Activated CD4-positive, alpha-beta T cell treated with anti-CD3 and anti-CD28 coated beads for 36 hours (primary cell): ENCODE measurements around the gene GRK1. TPM values are rescaled to one million over a fixed set of nuclear protein-coding genes. Genes with fewer than 3 reads are reported as not detected.
"Not testable (repeated sequence)": the region's sequence is repeated elsewhere in the genome, so short reads cannot be mapped to it uniquely, and the experiment has no call there.

Experiments
- ATAC-seq: fragments of 200-7000 bp; cut with Tn5 transposase; one replicate; pipeline ENCODE4 v1.10.0; 2021; ENCODE audit warnings: mild to moderate bottlenecking, moderate library complexity
- CTCF ChIA-PET: fragments of 350-600 bp; sonication (Branson Sonifier 250); formaldehyde crosslinking; loops from one replicate; lab custom pipeline; 2021; ENCODE audit warnings: antibody characterized with exemption; lab: Charles Lee
- POLR2A ChIA-PET: fragments of 350-600 bp; sonication (Branson Sonifier 250); formaldehyde crosslinking; loops from one replicate; lab custom pipeline; 2021; ENCODE audit warnings: antibody characterized with exemption, inconsistent platforms; lab: Charles Lee
- DNase-seq: peaks from one replicate; pipeline ENCODE4 v3.0.0-alpha.2; 2020
- H3K27ac Mint-ChIP-seq: one replicate; pipeline ENCODE4 v1.8.0; 2021; ENCODE audit warnings: mixed read lengths
- H3K27me3 Mint-ChIP-seq: one replicate; pipeline ENCODE4 v1.8.0; 2021; ENCODE audit warnings: mixed read lengths
- H3K36me3 Mint-ChIP-seq: one replicate; pipeline ENCODE4 v1.8.0; 2021; ENCODE audit warnings: low read depth, mixed read lengths
- H3K4me1 Mint-ChIP-seq: one replicate; pipeline ENCODE4 v1.8.0; 2021; ENCODE audit warnings: mixed read lengths
- H3K4me3 Mint-ChIP-seq: one replicate; pipeline ENCODE4 v1.8.0; 2021; ENCODE audit warnings: mild to moderate bottlenecking, moderate library complexity, mixed read lengths
- H3K9me3 Mint-ChIP-seq: one replicate; pipeline ENCODE4 v1.8.0; 2021; ENCODE audit warnings: low read depth, mixed read lengths
- intact Hi-C, 2 experiments: fragments of 100-400 bp; cut with DNase I in 1 of 2; cut with micrococcal nuclease in 1 of 2; formaldehyde crosslinking; loops; one replicate each; pipeline versions ENCODE4 v1.14.2 to v1.15.1; 2022 to 2024; cut with DNase I, micrococcal nuclease
- total RNA-seq, 2 experiments: library from RNA; stranded (reverse); gene quantifications; one replicate each; pipeline ENCODE4 v1.2.3, GENCODE V29; 2021

Gene GRK1
- total RNA-seq, 2 experiments from 2014 or later = 0.16 to 0.21 TPM

DNA sequence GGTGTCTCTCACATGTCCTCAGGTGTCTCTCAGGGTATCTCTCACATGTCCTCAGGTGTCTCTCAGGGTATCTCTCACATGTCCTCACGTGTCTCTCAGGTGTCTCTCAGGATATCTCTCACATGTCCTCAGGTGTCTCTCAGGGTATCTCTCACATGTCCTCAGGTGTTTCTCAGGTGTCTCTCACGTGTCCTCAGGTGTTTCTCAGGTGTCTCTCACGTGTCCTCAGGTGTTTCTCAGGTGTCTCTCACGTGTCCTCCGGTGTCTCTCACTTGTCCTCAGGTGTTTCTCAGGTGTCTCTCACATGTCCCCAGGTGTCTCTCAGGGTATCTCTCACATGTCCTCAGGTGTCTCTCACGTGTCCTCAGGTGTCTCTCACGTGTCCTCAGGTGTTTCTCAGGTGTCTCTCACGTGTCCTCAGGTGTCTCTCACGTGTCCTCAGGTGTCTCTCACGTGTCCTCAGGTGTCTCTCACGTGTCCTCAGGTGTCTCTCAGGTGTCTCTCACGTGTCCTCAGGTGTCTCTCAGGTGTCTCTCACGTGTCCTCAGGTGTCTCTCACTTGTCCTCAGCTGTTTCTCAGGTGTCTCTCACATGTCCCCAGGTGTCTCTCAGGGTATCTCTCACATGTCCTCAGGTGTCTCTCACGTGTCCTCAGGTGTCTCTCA, 42.2 kb upstream of the GRK1 start:
- intact Hi-C loops = not testable (repeated sequence)

GRCh38 chr13:113625965-113626721, 40.9 kb upstream of the GRK1 start:
- intact Hi-C loops = no loop called here
- ChIA-PET CTCF (no interaction called here), POLR2A (no interaction called here)
- no peak for DNase-seq
- no peak overlapping the region for H3K4me3 Mint-ChIP-seq
- no peaks in the 10 kb centered on the region for H3K9me3 Mint-ChIP-seq
- no peak overlapping the region for H3K27ac Mint-ChIP-seq
- no peaks in the 10 kb centered on the region for H3K27me3 Mint-ChIP-seq
- peaks cover 2% of the 10 kb centered on the region for H3K4me1 Mint-ChIP-seq
- peaks cover 45% of the 10 kb centered on the region for H3K36me3 Mint-ChIP-seq
- no peak for ATAC-seq

More for the DNA sequence above, 42.2 kb upstream of the GRK1 start:
- POLR2A ChIA-PET, H3K4me3 Mint-ChIP-seq, H3K4me1 Mint-ChIP-seq, H3K27me3 Mint-ChIP-seq, DNase-seq, ATAC-seq, H3K9me3 Mint-ChIP-seq, H3K27ac Mint-ChIP-seq, CTCF ChIA-PET: not testable (repeated sequence)
- peaks cover 40% of the 10 kb centered on the region for H3K36me3 Mint-ChIP-seq

- CTCF ChIA-PET = interaction anchor here (0.6 kb wide), 1 partner anchor 157 kb away, joined by 4 read pairs; no protein-coding TSS in a partner anchor
- peaks cover 53% of the 10 kb centered on the region for H3K36me3 Mint-ChIP-seq
- H3K4me1 Mint-ChIP-seq = peaks cover 2% of the 10 kb centered on the region
- POLR2A ChIA-PET = no interaction called here
- intact Hi-C loops = no loop called here
- DNase-seq = no peak
- ATAC-seq = no peak
- H3K4me3 Mint-ChIP-seq = no peak overlapping the region
- no peak overlapping the region for H3K27ac Mint-ChIP-seq
- no peaks in the 10 kb centered on the region for H3K27me3 Mint-ChIP-seq
- H3K9me3 Mint-ChIP-seq = no peaks in the 10 kb centered on the region
Measured at GRCh38 chr13:113627136-113627535, 39.9 kb upstream of the GRK1 start.

DNA sequence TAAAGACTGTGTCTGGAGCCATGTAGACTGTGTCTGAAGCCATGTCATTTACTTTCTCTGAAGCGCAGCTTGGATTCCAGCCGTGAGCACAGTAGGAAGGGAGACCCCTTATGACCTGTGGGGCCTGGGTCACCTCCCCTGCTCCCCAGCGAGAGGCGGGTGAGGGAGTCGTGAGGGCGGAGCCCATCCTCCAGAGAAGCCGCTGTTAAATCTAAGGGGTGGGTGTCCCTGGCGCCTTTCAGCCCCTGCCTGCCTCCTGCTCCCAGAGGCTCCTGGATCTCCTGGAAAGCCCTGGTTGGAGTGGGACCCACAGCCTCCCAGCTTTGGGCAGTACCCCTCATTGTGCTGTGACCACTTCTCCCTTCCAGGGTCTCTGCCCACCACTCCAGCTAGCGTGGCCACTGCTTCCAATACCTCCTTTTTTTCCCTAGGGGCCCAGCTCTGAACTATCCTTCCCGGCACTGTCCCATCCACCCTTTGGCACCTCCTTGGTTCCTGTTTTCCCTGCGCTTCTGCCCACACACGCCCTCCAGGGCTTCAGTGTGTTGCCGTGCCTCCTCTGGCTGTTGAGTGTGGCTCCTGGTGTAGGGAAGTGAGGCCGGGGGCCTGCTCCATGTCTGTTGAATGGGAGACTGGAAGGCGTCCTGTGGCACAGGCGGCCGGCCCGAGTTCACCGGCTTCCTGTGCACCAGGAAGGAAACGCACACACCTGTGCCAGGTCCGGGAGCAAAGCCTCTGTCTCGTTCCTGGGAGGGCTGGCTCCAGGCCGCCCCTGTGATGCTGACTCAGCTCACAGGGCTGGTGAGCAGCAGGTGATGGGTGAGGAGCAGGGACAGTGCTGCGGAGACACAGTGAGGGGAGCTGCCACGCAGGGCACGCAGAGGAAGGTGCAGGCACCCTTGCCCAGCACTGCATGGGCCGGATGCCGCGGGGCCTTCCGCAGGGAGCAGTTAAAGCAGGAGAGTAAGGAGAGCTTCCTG, 38.4 kb upstream of the GRK1 start:
- no peak overlapping the region for H3K27ac Mint-ChIP-seq
- H3K4me1 Mint-ChIP-seq = peaks cover 12% of the 10 kb centered on the region
- CTCF ChIA-PET = no interaction called here
- H3K36me3 Mint-ChIP-seq = peaks cover 62% of the 10 kb centered on the region
- no peak overlapping the region for H3K4me3 Mint-ChIP-seq
- no peaks in the 10 kb centered on the region for H3K27me3 Mint-ChIP-seq
- no peaks in the 10 kb centered on the region for H3K9me3 Mint-ChIP-seq
- ATAC-seq (no peak), DNase-seq (no peak)
- POLR2A ChIA-PET = no interaction called here
- intact Hi-C loops = no loop called here

DNA sequence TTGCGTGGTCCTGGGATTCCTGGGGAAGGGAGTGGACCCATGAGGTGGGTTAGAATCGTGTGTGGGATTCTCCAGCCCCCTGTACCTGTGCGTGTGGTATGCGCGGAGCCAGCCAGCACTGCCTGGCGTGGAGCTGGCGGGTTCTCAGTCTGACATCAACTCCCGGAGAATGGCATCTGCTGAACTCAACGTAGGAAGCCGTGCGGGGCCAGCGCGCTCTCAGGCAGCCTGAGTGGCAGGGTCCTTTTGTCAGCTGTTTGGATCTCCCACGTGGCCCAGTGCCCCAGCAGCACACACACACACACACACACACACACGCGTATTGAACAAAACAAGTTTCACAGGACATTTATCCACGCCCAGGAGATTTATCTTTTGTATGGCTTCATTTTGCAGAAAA, 37.2 kb upstream of the GRK1 start:
- Mint-ChIP-seq H3K36me3 (peaks cover 67% of the 10 kb centered on the region), H3K4me1 (peaks cover 25% of the 10 kb centered on the region)
- no peak for DNase-seq

GRCh38 chr13:113630296-113630695, 36.7 kb upstream of the GRK1 start:
- Mint-ChIP-seq H3K27ac (no peak overlapping the region), H3K9me3 (no peaks in the 10 kb centered on the region), H3K36me3 (peaks cover 66% of the 10 kb centered on the region), H3K4me3 (no peak overlapping the region), H3K27me3 (no peaks in the 10 kb centered on the region), H3K4me1 (peaks cover 26% of the 10 kb centered on the region)
- POLR2A ChIA-PET = no interaction called here
- CTCF ChIA-PET = no interaction called here
- no peak for DNase-seq
- ATAC-seq = no peak
- intact Hi-C loops = no loop called here

More for the DNA sequence above, 37.2 kb upstream of the GRK1 start:
- CTCF ChIA-PET = no interaction called here
- POLR2A ChIA-PET = no interaction called here
- H3K4me3 Mint-ChIP-seq = no peak overlapping the region
- ATAC-seq = no peak
- no peak overlapping the region for H3K27ac Mint-ChIP-seq
- intact Hi-C loops = no loop called here
- no peaks in the 10 kb centered on the region for H3K9me3 Mint-ChIP-seq
- no peaks in the 10 kb centered on the region for H3K27me3 Mint-ChIP-seq

- ATAC-seq (no peak), DNase-seq (no peak)
- ChIA-PET CTCF (no interaction called here), POLR2A (no interaction called here)
- intact Hi-C loops = no loop called here
- no peaks in the 10 kb centered on the region for H3K27me3 Mint-ChIP-seq
- H3K4me1 Mint-ChIP-seq = peaks cover 26% of the 10 kb centered on the region
- no peak overlapping the region for H3K4me3 Mint-ChIP-seq
- H3K9me3 Mint-ChIP-seq = no peaks in the 10 kb centered on the region
- no peak overlapping the region for H3K27ac Mint-ChIP-seq
- H3K36me3 Mint-ChIP-seq = peaks cover 68% of the 10 kb centered on the region
Measured at GRCh38 chr13:113630804-113631203, 36.2 kb upstream of the GRK1 start.

GRCh38 chr13:113631341-113632095, 35.5 kb upstream of the GRK1 start:
- H3K36me3 Mint-ChIP-seq = peaks cover 70% of the 10 kb centered on the region

GRCh38 chr13:113632706-113633484, 34.1 kb upstream of the GRK1 start:
- ChIA-PET POLR2A (no interaction called here), CTCF (no interaction called here)
- no peak overlapping the region for H3K4me3 Mint-ChIP-seq
- no peak overlapping the region for H3K27ac Mint-ChIP-seq
- no peaks in the 10 kb centered on the region for H3K9me3 Mint-ChIP-seq
- H3K27me3 Mint-ChIP-seq = no peaks in the 10 kb centered on the region
- no peak for ATAC-seq
- H3K4me1 Mint-ChIP-seq = peaks cover 26% of the 10 kb centered on the region
- intact Hi-C loops = no loop called here
- DNase-seq = no peak
- peaks cover 77% of the 10 kb centered on the region for H3K36me3 Mint-ChIP-seq

More at GRCh38 chr13:113631341-113632095, 35.5 kb upstream of the GRK1 start:
- H3K27me3 Mint-ChIP-seq = no peaks in the 10 kb centered on the region
- DNase-seq (no peak), ATAC-seq (no peak)
- ChIA-PET CTCF (interaction anchor here (0.7 kb wide), 1 partner anchor 9 kb away, joined by 3 read pairs; no protein-coding TSS in a partner anchor), POLR2A (no interaction called here)
- no peak overlapping the region for H3K4me3 Mint-ChIP-seq
- H3K27ac Mint-ChIP-seq = no peak overlapping the region
- intact Hi-C loops = no loop called here
- H3K9me3 Mint-ChIP-seq = no peaks in the 10 kb centered on the region
- peaks cover 26% of the 10 kb centered on the region for H3K4me1 Mint-ChIP-seq

DNA sequence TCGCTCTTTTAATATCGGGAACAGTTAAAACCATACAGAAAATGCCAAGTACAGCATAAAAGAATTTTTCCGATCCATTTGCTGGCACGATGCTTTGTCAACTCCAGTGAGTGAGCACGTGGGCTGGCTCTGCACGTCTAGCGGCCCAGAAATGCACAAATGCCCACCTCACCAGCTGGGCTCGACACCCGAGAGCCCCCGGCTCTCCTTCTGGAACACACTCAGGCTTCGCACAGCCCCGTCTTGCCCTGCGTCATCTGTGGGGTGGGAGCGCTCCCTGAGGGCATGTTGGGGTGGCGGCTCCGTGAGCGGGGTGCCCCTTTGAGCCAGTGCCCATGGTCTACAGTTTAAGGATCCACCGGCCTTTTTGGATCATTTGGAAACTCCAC, 33.5 kb upstream of the GRK1 start:
- Mint-ChIP-seq H3K36me3 (peaks cover 78% of the 10 kb centered on the region), H3K9me3 (no peaks in the 10 kb centered on the region), H3K27ac (no peak overlapping the region), H3K4me1 (peaks cover 26% of the 10 kb centered on the region), H3K27me3 (no peaks in the 10 kb centered on the region), H3K4me3 (no peak overlapping the region)
- ATAC-seq = no peak
- no peak for DNase-seq
- ChIA-PET CTCF (no interaction called here), POLR2A (no interaction called here)
- intact Hi-C loops = no loop called here
